WTC11 (cell line): ENCODE measurements around the gene GFPT2. TPM values are rescaled to one million over a fixed set of nuclear protein-coding genes. Genes with fewer than 3 reads are reported as not detected.

Experiments used
- ATAC-seq: fragments of 200-7000 bp; cut with Tn5 transposase; 2 replicates; pipeline ENCODE4 v1.10.0; 2021; ENCODE audit warnings: mild to moderate bottlenecking, moderate library complexity
- CTCF ChIA-PET: fragments of 300-600 bp; sonication (Branson Sonifier 250); formaldehyde crosslinking; loops from one replicate; lab custom pipeline; 2021; ENCODE audit warnings: antibody characterized with exemption; lab: Charles Lee
- POLR2A ChIA-PET: fragments of 350-600 bp; sonication (Branson Sonifier 250); formaldehyde crosslinking; loops from one replicate; lab custom pipeline; 2021; ENCODE audit warnings: antibody characterized with exemption; lab: Charles Lee
- DNase-seq: peaks from one replicate; pipeline ENCODE4 v3.0.0; 2021; ENCODE audit warnings: low spot score
- H3K27ac Mint-ChIP-seq: 2 replicates; pipeline ENCODE4 v1.8.0; 2021; ENCODE audit warnings: mixed read lengths
- H3K27me3 Mint-ChIP-seq: 2 replicates; pipeline ENCODE4 v1.8.0; 2021; ENCODE audit warnings: low read depth, mild to moderate bottlenecking, moderate library complexity, mixed read lengths
- H3K36me3 Mint-ChIP-seq: 2 replicates; pipeline ENCODE4 v1.8.0; 2021; ENCODE audit warnings: mixed read lengths
- H3K4me1 Mint-ChIP-seq: 2 replicates; pipeline ENCODE4 v1.8.0; 2022; ENCODE audit warnings: mixed read lengths
- H3K4me3 Mint-ChIP-seq: 2 replicates; pipeline ENCODE4 v1.8.0; 2021; ENCODE audit warnings: mild to moderate bottlenecking, moderate library complexity, mixed read lengths
- H3K9me3 Mint-ChIP-seq: 2 replicates; pipeline ENCODE4 v1.8.0; 2021; ENCODE audit warnings: mixed read lengths
- ELF4 ChIP-seq: sonication (generic); formaldehyde crosslinking; IDR thresholded peaks from 2 replicates; pipeline ENCODE4 v1.8.1; 2022; ENCODE audit warnings: low read depth, mild to moderate bottlenecking, moderate library complexity, missing genetic modification reagents
- HMGA2 ChIP-seq: fragments of 250-450 bp; sonication (Bioruptor Pico); IDR thresholded peaks from 2 replicates; pipeline ENCODE4 v1.4.0; 2021; ENCODE audit warnings: mild to moderate bottlenecking, moderate library complexity
- MYBL2 ChIP-seq: sonication (generic); formaldehyde crosslinking; IDR thresholded peaks from 2 replicates; pipeline ENCODE4 v1.8.1; 2023; ENCODE audit warnings: mild to moderate bottlenecking, moderate library complexity, missing genetic modification reagents
- ZNF263 ChIP-seq: sonication (generic); formaldehyde crosslinking; IDR thresholded peaks from 2 replicates; pipeline ENCODE4 v1.8.1; 2022; ENCODE audit warnings: low read depth, mild to moderate bottlenecking, moderate library complexity, missing genetic modification reagents
- ZNF423 ChIP-seq: fragments of 250-450 bp; sonication (Bioruptor Pico); IDR thresholded peaks from 2 replicates; pipeline ENCODE4 v2.1.2; 2022; ENCODE audit warnings: mild to moderate bottlenecking, moderate library complexity
- total RNA-seq: library from RNA; stranded (reverse); gene quantifications from 3 replicates; pipeline ENCODE4 v1.2.3, GENCODE V29; 2021
- TF ChIP-seq, protein P1 (sequence below): sonication (generic); formaldehyde crosslinking; IDR thresholded peaks from 2 replicates; pipeline ENCODE4 v1.8.1; 2023; ENCODE audit warnings: mild to moderate bottlenecking, missing genetic modification reagents
- TF ChIP-seq, protein P2 (sequence below): sonication (generic); formaldehyde crosslinking; IDR thresholded peaks from 2 replicates; pipeline ENCODE4 v1.8.0; 2022; ENCODE audit warnings: mild to moderate bottlenecking, missing genetic modification reagents
- TF ChIP-seq, protein P3 (sequence below): fragments of 250-450 bp; sonication (Bioruptor Pico); IDR thresholded peaks from 2 replicates; pipeline ENCODE4 v1.9.0; 2021; ENCODE audit warnings: mild to moderate bottlenecking
- TF ChIP-seq, protein P4 (sequence below): fragments of 250-450 bp; sonication (Bioruptor Pico); IDR thresholded peaks from 2 replicates; pipeline ENCODE4 v1.9.0; 2021; ENCODE audit warnings: moderate library complexity, mild to moderate bottlenecking, inconsistent platforms, borderline replicate concordance

GFPT2 gene
- total RNA-seq, 1 experiment from 2014 or later, result 124 TPM

DNA sequence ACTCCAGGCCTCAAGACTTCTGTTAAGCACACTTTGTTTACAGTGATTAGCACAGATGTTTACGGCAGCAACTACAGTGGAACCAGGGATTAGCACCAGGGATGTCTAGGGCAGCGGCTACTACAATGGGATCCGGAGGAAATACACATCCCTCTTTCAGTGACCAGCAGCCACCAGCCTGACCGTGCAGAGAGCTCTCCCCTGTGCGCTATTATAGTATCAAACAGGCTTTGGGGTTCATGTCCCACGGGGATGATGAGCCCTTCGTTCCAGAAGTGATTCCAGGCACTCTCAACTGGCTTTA, 21.5 kb downstream of the GFPT2 start (continued):
- TF ChIP-seq, protein P1, sequence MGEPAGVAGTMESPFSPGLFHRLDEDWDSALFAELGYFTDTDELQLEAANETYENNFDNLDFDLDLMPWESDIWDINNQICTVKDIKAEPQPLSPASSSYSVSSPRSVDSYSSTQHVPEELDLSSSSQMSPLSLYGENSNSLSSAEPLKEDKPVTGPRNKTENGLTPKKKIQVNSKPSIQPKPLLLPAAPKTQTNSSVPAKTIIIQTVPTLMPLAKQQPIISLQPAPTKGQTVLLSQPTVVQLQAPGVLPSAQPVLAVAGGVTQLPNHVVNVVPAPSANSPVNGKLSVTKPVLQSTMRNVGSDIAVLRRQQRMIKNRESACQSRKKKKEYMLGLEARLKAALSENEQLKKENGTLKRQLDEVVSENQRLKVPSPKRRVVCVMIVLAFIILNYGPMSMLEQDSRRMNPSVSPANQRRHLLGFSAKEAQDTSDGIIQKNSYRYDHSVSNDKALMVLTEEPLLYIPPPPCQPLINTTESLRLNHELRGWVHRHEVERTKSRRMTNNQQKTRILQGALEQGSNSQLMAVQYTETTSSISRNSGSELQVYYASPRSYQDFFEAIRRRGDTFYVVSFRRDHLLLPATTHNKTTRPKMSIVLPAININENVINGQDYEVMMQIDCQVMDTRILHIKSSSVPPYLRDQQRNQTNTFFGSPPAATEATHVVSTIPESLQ, result no peak
- TF ChIP-seq, protein P2, sequence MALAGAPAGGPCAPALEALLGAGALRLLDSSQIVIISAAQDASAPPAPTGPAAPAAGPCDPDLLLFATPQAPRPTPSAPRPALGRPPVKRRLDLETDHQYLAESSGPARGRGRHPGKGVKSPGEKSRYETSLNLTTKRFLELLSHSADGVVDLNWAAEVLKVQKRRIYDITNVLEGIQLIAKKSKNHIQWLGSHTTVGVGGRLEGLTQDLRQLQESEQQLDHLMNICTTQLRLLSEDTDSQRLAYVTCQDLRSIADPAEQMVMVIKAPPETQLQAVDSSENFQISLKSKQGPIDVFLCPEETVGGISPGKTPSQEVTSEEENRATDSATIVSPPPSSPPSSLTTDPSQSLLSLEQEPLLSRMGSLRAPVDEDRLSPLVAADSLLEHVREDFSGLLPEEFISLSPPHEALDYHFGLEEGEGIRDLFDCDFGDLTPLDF (CRISPR knock-in tag), result no peak
- TF ChIP-seq MYBL2, result no peak
- no peak for TF ChIP-seq ELF4 (CRISPR knock-in tag)
- TF ChIP-seq ZNF423 (CRISPR knock-in tag), result no peak
- TF ChIP-seq ZNF263, result no peak

DNA sequence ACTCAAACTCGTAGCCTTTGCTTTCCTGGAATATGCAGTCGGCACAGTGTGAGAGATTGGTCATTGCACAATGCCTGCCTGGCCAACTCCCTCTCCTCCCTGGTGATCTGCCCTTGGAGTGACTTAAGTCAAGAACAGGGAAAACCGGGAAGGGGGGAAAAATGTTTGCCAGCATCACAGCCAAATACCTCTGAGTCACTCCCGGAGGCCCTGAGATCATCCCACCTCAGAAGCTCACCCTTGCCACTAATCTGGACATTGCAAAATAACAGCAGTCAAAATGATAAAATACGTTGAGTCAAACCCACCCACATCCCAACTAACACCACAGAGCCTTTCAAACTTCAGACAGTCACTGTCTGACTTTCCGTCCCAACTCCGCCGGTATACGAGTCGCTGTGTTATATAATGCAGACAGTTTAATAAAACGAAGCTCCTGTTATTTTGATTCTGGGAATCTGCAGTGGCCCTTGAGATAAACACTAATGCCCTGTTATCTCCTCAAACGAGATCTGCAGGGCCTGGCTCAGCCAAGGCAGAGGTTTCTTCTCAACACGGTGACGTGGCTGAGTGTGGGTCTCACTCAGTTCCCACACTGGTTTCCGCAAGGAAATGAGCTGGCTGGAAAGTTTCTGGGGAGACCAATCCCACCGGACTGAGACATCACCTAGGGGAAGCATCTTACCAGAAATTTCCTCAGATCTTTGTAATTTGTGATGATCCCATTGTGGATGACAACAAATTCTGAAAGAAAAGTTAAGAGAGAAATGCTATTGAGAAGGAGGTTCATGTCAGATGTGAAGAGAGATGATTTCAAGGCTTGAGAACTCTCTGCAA, 22.1 kb downstream of the GFPT2 start:
- peaks cover 6% of the 10 kb centered on the region; the same call in 1 of the 2 replicates for H3K9me3 Mint-ChIP-seq
- TF ChIP-seq HMGA2, result no peak
- TF ChIP-seq, protein P3, sequence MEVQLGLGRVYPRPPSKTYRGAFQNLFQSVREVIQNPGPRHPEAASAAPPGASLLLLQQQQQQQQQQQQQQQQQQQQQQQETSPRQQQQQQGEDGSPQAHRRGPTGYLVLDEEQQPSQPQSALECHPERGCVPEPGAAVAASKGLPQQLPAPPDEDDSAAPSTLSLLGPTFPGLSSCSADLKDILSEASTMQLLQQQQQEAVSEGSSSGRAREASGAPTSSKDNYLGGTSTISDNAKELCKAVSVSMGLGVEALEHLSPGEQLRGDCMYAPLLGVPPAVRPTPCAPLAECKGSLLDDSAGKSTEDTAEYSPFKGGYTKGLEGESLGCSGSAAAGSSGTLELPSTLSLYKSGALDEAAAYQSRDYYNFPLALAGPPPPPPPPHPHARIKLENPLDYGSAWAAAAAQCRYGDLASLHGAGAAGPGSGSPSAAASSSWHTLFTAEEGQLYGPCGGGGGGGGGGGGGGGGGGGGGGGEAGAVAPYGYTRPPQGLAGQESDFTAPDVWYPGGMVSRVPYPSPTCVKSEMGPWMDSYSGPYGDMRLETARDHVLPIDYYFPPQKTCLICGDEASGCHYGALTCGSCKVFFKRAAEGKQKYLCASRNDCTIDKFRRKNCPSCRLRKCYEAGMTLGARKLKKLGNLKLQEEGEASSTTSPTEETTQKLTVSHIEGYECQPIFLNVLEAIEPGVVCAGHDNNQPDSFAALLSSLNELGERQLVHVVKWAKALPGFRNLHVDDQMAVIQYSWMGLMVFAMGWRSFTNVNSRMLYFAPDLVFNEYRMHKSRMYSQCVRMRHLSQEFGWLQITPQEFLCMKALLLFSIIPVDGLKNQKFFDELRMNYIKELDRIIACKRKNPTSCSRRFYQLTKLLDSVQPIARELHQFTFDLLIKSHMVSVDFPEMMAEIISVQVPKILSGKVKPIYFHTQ (CRISPR knock-in tag), result 0 out of 2 replicates have a peak, but pooled peaks have one; percentile 9
- TF ChIP-seq, all 79 proteins: peak for 1
- H3K36me3 Mint-ChIP-seq, result peaks cover 89% of the 10 kb centered on the region
- H3K27me3 Mint-ChIP-seq, result no peaks in the 10 kb centered on the region
- H3K4me3 Mint-ChIP-seq, result peak overlapping the region; percentile 22
- POLR2A ChIA-PET, result interaction anchor here (1.1 to 1.8 kb wide), 4 partner anchors 11 to 23 kb away, joined by 4 to 8 read pairs (median 6); partner anchors contain the start of gene GFPT2
- no peak for ATAC-seq
- DNase-seq, result no peak
- H3K27ac Mint-ChIP-seq, result peak overlapping the region; percentile 98
- CTCF ChIA-PET, result interaction anchor here (0.7 to 3.5 kb wide), 15 partner anchors 12 to 288 kb away, joined by 4 to 53 read pairs (median 7); partner anchors contain the start of genes GFPT2 and RASGEF1C
- peaks cover 42% of the 10 kb centered on the region for H3K4me1 Mint-ChIP-seq

DNA sequence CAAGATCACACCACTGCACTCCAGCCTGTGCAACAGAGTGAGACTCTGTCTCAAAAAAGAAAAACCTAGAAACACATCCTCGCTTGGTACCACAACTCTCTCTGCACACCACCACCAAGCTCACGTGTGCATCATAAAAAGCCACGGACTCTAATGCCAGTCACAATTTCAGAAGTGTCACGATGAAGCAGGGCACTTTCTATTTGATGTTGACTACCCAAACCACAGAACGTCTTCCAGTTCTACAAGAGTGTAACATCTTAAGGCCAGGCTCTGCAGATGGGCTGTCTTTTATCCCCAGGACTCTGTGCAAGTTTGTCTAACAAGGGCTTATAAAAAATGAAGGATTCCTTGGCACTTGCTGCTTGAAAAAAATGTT, 22.9 kb downstream of the GFPT2 start:
- ATAC-seq, result no peak
- H3K27me3 Mint-ChIP-seq, result no peaks in the 10 kb centered on the region
- H3K4me3 Mint-ChIP-seq, result no peak overlapping the region
- ChIA-PET CTCF (interaction anchor here (2.5 to 3.5 kb wide), 3 partner anchors 12 to 37 kb away, joined by 18 to 53 read pairs (median 36); no protein-coding TSS in a partner anchor), POLR2A (no interaction called here)
- H3K4me1 Mint-ChIP-seq, result peaks cover 46% of the 10 kb centered on the region
- H3K36me3 Mint-ChIP-seq, result peaks cover 86% of the 10 kb centered on the region
- TF ChIP-seq, protein P3 (CRISPR knock-in tag), result no peak
- TF ChIP-seq ZNF263, result no peak
- TF ChIP-seq, protein P4, sequence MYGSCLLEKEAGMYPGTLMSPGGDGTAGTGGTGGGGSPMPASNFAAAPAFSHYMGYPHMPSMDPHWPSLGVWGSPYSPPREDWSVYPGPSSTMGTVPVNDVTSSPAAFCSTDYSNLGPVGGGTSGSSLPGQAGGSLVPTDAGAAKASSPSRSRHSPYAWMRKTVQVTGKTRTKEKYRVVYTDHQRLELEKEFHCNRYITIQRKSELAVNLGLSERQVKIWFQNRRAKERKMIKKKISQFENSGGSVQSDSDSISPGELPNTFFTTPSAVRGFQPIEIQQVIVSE (CRISPR knock-in tag), result no peak
- DNase-seq, result no peak
- peak overlapping the region; percentile 98 for H3K27ac Mint-ChIP-seq
- peaks cover 6% of the 10 kb centered on the region; the same call in 1 of the 2 replicates for H3K9me3 Mint-ChIP-seq
